Thyroid gland (tissue), 4 donors: ENCODE data around the gene YWHAQ. TPM values are rescaled to one million over a fixed set of nuclear protein-coding genes. Genes with fewer than 3 reads are reported as not detected.

Experiments used
- DNase-seq, 2 donors: peaks; one replicate each; pipeline ENCODE4 v3.0.0-alpha.2; 2019
- H3K27ac ChIP-seq, 3 donors: fragments of 200-600 bp; sonication (generic); 1 replicate in 2 of 3; 2 replicates in 1 of 3; pipeline ENCODE4 v1.5.1; 2016 to 2019; ENCODE audit warnings: mild to moderate bottlenecking in 1 of 3, moderate library complexity in 1 of 3
- H3K27me3 ChIP-seq: fragments of 200-600 bp; sonication (generic); one replicate; pipeline ENCODE4 v1.5.1; 2019
- H3K36me3 ChIP-seq, 2 donors: fragments of 200-600 bp; sonication (generic); one replicate each; pipeline ENCODE4 v1.5.1; 2016 to 2019
- H3K4me1 ChIP-seq, 2 donors: fragments of 200-600 bp; sonication (generic); one replicate each; pipeline ENCODE4 v1.5.1; 2017 to 2019
- H3K4me3 ChIP-seq, 3 donors: fragments of 200-600 bp; sonication (generic); replicated peaks in 1 of 3; 1 replicate in 2 of 3; 2 replicates in 1 of 3; pipeline ENCODE4 v1.5.1; 2016; ENCODE audit warnings: mild to moderate bottlenecking in 1 of 3
- H3K9me3 ChIP-seq: fragments of 200-600 bp; sonication (generic); one replicate; pipeline ENCODE4 v1.5.1; 2017
- POLR2A ChIP-seq, 2 donors: fragments of 450-650 bp; IDR thresholded peaks; one replicate each; pipeline ENCODE4 v1.6.1; 2017; ENCODE audit warnings: antibody characterized with exemption in 2 of 2, mild to moderate bottlenecking in 2 of 2, moderate library complexity in 1 of 2
- WGBS, 2 donors: methylation state at CpG; one replicate each; pipeline ENCODE4 v1.1.5; 2017; 5-methylcytosine and 5-hydroxymethylcytosine counted together
- intact Hi-C: fragments of 100-400 bp; cut with DNase I; formaldehyde crosslinking; loops from one replicate; pipeline ENCODE4 v1.15.1; 2023
- total RNA-seq, 4 donors: library from RNA; depleted of rRNA; stranded (reverse); fragments of >200 nt; gene quantifications; one replicate each; pipeline ENCODE4 v1.2.3, GENCODE V29; 2016
- TF ChIP-seq, protein P1 (sequence below), 6 experiments: fragments of 200-600 bp in 3 of 6; fragments of 450-650 bp in 3 of 6; sonication (generic) in 3 of 6; IDR thresholded peaks; one replicate each; pipeline ENCODE4 v1.5.1; 2016 to 2019; ENCODE audit warnings: antibody characterized with exemption in 6 of 6, mild to moderate bottlenecking in 2 of 6, inconsistent platforms in 1 of 6, moderate library complexity in 1 of 6

Gene YWHAQ
- total RNA-seq, 4 donors from 2014 or later: 246 to 270 (median 265) TPM

DNA sequence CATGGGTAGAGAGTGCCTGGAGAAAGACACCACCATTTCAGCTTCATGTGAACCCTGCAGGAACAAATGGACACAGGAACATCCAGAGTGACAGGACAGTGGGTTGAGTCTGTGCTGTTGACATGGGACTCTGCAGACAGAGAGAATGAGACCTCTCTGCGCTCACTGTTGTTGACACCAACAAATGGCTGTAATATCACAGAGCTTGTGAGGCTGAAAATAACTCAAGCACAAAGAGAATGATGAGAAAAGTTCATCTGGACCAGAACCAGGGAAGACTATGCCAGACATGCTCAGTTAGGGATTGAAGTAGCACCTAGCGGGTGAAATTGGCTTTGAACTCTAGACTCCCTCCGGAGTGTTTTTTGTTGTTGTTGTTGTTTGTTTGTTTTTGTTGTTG lies 37.0 kb upstream of the YWHAQ start:
- H3K4me3 ChIP-seq: no peak overlapping the region
- 84 to 91% methylated on average over 3 of the region's 3 CpGs for WGBS, 2 donors

DNA sequence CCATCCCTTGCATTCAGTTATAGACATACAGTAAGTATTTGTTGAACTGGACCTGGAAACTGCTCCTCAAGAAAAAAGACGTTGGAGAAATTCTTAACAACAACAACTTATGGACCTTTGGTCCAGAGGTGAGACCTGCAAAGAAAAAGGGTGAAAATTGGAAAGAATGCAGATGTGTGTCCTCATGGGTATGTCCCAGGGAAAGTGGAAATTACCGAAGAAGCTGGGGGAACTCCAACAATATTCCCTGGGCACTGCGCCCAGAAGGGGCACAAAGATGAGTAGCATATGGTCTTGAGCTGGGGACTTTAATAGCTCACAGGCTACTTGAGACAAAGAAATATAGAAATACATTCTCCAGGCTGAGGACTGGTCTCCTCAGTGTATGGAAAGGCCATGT lies 35.5 kb upstream of the YWHAQ start:
- no peak overlapping the region for H3K27ac ChIP-seq
- H3K4me1 ChIP-seq: peaks cover 8 to 16% of the 10 kb centered on the region in 2 donors
- H3K36me3 ChIP-seq: no peaks in the 10 kb centered on the region
- no peak overlapping the region for H3K4me3 ChIP-seq
- 67 to 76% methylated on average over 3 of the region's 3 CpGs for WGBS, 2 donors
- no peak for TF ChIP-seq POLR2A (IDR thresholded peaks at IDR 0.05)
- TF ChIP-seq, protein P1, sequence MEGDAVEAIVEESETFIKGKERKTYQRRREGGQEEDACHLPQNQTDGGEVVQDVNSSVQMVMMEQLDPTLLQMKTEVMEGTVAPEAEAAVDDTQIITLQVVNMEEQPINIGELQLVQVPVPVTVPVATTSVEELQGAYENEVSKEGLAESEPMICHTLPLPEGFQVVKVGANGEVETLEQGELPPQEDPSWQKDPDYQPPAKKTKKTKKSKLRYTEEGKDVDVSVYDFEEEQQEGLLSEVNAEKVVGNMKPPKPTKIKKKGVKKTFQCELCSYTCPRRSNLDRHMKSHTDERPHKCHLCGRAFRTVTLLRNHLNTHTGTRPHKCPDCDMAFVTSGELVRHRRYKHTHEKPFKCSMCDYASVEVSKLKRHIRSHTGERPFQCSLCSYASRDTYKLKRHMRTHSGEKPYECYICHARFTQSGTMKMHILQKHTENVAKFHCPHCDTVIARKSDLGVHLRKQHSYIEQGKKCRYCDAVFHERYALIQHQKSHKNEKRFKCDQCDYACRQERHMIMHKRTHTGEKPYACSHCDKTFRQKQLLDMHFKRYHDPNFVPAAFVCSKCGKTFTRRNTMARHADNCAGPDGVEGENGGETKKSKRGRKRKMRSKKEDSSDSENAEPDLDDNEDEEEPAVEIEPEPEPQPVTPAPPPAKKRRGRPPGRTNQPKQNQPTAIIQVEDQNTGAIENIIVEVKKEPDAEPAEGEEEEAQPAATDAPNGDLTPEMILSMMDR (IDR thresholded peaks at IDR 0.05): no peak
- no peaks in the 10 kb centered on the region for H3K27me3 ChIP-seq
- intact Hi-C loops: no loop called here
- no peak for DNase-seq
- H3K9me3 ChIP-seq: no peaks in the 10 kb centered on the region

More for the DNA sequence above, 37.0 kb upstream of the YWHAQ start:
- TF ChIP-seq, protein P1 (IDR thresholded peaks at IDR 0.05): no peak
- no peak for TF ChIP-seq POLR2A (IDR thresholded peaks at IDR 0.05)
- Histone ChIP-seq H3K36me3 (no peaks in the 10 kb centered on the region), H3K4me1 (peaks cover 8 to 16% of the 10 kb centered on the region in 2 donors), H3K9me3 (no peaks in the 10 kb centered on the region), H3K27ac (no peak overlapping the region), H3K27me3 (no peaks in the 10 kb centered on the region)
- intact Hi-C loops: no loop called here
- no peak for DNase-seq

DNA sequence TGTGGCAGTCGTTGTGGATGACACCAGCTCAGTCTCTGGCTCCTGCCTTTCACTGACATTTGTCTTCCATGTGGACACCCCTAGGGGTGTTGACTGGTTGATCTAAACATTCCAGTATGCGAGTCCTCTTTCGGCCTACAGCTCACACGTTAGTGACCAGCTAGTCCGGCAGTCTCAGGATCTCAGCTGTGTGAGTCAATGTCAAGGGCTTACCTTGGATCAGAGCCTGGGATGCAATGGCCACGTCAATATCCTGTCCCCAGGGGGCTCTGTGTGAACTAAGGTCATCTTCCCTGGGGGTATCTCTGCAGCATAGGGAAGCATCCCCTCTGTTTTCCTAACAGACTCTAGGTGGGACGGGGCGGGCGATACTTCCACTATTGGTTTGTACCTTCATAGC lies 35.1 kb upstream of the YWHAQ start:
- Histone ChIP-seq H3K4me1 (peaks cover 8 to 16% of the 10 kb centered on the region in 2 donors), H3K4me3 (no peak overlapping the region), H3K27me3 (no peaks in the 10 kb centered on the region), H3K27ac (no peak overlapping the region), H3K9me3 (no peaks in the 10 kb centered on the region), H3K36me3 (no peaks in the 10 kb centered on the region)
- TF ChIP-seq, protein P1 (IDR thresholded peaks at IDR 0.05): no peak
- no peak for TF ChIP-seq POLR2A (IDR thresholded peaks at IDR 0.05)
- DNase-seq: no peak
- intact Hi-C loops: no loop called here
- WGBS, 2 donors: 70 to 80% methylated on average over 9 of the region's 9 CpGs

DNA sequence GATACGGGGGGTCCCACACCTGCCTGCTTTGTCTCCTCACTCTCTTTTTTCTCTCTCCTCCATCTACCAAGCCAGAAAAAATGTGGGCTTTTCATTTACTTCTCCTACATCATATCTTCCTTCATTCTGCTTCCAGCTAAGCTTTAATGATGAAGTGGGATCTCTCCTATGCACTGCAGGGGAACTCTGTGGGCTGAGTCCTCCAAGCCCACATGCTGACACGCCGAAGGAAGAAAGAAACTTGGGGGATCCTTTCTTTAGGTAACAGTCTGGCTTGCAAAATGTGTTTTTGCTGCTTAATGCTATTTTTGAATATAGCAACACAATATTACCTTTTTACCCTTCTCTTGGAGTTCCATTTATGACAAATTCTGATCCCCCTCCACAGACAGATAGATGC lies 33.6 kb upstream of the YWHAQ start:
- Histone ChIP-seq H3K4me1 (peaks cover 8 to 10% of the 10 kb centered on the region in 2 donors), H3K9me3 (no peaks in the 10 kb centered on the region), H3K4me3 (no peak overlapping the region), H3K27me3 (no peaks in the 10 kb centered on the region), H3K27ac (no peak overlapping the region), H3K36me3 (no peaks in the 10 kb centered on the region)
- DNase-seq: no peak
- intact Hi-C loops: no loop called here
- no peak for TF ChIP-seq POLR2A (IDR thresholded peaks at IDR 0.05)
- TF ChIP-seq, protein P1 (IDR thresholded peaks at IDR 0.05): no peak
- 89 to 92% methylated on average over 3 of the region's 3 CpGs for WGBS, 2 donors

DNA sequence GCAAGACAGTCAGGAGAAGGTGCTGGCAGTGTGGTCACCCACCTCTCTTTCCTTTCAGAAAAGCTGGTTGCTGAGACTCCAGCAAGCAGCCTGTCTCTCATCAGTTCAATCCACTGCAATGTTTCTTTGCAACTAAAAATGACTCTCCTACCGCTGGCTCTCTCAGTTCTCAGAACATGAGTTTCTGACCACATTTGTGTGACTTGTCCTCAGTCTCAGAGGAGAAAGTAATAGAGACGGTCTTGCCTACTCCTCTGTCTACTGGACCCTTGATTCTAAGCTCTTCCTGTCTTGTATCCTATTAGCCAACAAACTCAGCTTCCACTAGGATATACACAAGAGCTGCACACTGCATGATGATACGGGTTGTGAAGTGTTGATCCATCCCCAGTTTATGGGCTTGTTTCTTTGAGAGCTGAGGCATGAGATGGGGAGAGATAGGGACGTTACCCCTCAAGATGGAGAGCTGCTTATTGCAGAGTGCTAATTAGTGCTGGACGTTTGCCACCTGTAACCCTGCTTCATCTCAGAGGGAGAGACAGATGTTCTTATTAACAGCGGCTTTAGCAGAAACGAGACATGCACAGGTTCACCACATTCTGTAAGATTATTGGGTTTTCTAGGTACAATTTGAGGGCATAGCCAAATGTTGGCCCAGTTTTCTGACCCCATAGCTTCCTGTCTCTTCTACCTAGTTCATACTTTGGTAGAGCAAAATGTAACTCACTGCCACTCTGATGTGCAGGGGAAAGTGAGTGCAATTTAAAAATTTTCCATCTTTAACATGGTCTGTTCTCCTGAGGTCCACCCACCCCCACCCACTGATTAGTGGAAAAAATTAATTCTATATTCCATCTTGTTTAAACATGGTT lies 32.4 kb upstream of the YWHAQ start:
- Histone ChIP-seq H3K9me3 (no peaks in the 10 kb centered on the region), H3K4me1 (no peaks in the 10 kb centered on the region), H3K4me3 (no peak overlapping the region), H3K36me3 (no peaks in the 10 kb centered on the region), H3K27ac (no peak overlapping the region), H3K27me3 (no peaks in the 10 kb centered on the region)
- TF ChIP-seq, protein P1 (IDR thresholded peaks at IDR 0.05): no peak
- no peak for TF ChIP-seq POLR2A (IDR thresholded peaks at IDR 0.05)
- WGBS, 2 donors: 66 to 73% methylated on average over 7 of the region's 7 CpGs
- intact Hi-C loops: no loop called here
- DNase-seq: no peak
